Mucosa of descending colon (tissue), 3 donors: ENCODE results near the gene CDC42EP5. TPM values are rescaled to one million over a fixed set of nuclear protein-coding genes. Genes with fewer than 3 reads are reported as not detected.
"Not testable (repeated sequence)": the region's sequence is repeated elsewhere in the genome, so short reads cannot be mapped to it uniquely, and the experiment has no call there.

Experiments
- ATAC-seq: fragments of 200-7000 bp; cut with Tn5 transposase; one replicate; pipeline ENCODE4 v1.9.1; 2020; ENCODE audit warnings: mild to moderate bottlenecking, moderate library complexity
- DNase-seq, 3 donors: peaks; one replicate each; pipeline ENCODE4 v3.0.0-alpha.2; 2020
- H3K36me3 ChIP-seq: fragments of 200-600 bp; one replicate; pipeline ENCODE4 v1.8.0; 2021; ENCODE audit warnings: low read depth, mild to moderate bottlenecking
- H3K4me1 ChIP-seq: fragments of 200-600 bp; one replicate; pipeline ENCODE4 v1.8.0; 2021; ENCODE audit warnings: low read depth, mild to moderate bottlenecking
- H3K4me3 ChIP-seq: fragments of 200-600 bp; one replicate; pipeline ENCODE4 v1.8.0; 2021; ENCODE audit warnings: mild to moderate bottlenecking
- H3K9me3 ChIP-seq: fragments of 200-600 bp; one replicate; pipeline ENCODE4 v1.8.0; 2021; ENCODE audit warnings: mild to moderate bottlenecking
- intact Hi-C, 2 donors: fragments of 100-400 bp; cut with DNase I in 1 of 2; cut with micrococcal nuclease in 1 of 2; formaldehyde crosslinking; loops; one replicate each; pipeline versions ENCODE4 v1.11.0 to v1.11.1; 2022; cut with DNase I, micrococcal nuclease
- total RNA-seq, 3 donors: library from RNA; stranded (reverse); fragmentation: NEBNext Ultra II Directional in 2 of 3; extraction: Animal tissue kit (Norgen Biotek cat#: 25700) in 2 of 3; gene quantifications; one replicate each; pipeline versions ENCODE4 v1.2.1 to v1.2.4, GENCODE V29; 2021 to 2023
- TF ChIP-seq, protein P1 (sequence below): fragments of 200-600 bp; IDR thresholded peaks from one replicate; pipeline ENCODE4 v1.8.0; 2022; ENCODE audit warnings: antibody characterized with exemption, mild to moderate bottlenecking
- donor health status: DM: no; HTN: no; CAD: no; lungs with moderate emphysema.
- donor health status: DM: no; HTN: no; CAD: no.
- donor health status: DM: no; HTN: yes; CAD: no.

CDC42EP5 gene
- total RNA-seq, 3 donors from 2014 or later: 130 to 446 (median 319) TPM

DNA sequence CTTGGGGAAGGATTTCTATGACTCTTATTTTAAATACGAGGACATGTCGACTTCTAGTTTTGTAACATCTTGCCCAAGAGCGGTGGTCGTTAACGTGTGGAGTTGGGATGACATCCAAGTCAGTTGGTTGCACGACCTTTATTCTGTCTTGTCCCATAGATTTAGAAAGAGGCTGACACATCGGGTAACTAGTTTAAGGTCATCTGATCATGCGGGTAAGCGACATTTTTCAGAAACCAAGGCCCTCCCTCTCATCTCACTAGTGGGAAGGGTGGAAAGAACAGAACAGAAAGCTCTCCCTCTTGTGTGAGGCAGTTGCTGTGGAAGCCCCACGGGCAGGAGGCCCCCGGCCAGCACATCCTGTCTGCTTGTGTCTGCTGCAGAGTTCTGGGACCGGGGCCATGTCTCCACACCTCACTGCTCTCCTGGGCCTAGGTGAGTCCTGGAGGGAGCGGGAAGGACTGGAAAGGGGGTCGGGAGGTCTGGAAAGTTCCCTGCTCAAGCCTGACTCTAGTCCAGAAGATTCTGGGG is 29.5 kb upstream of the CDC42EP5 start, which contains the start of gene LAIR2:
TSS of gene LAIR2 (plus strand) at position 314 of the 531 bp plus-strand sequence. CDS start at position 402, 88 bp downstream.
- Histone ChIP-seq H3K4me3 (no peak within 1 kb of the TSS), H3K4me1 (no peaks in the 10 kb centered on the region), H3K36me3 (no peaks in the 10 kb centered on the region), H3K9me3 (no peaks in the 10 kb centered on the region)
- DNase-seq (no peak), ATAC-seq (no peak)
- TF ChIP-seq, protein P1, sequence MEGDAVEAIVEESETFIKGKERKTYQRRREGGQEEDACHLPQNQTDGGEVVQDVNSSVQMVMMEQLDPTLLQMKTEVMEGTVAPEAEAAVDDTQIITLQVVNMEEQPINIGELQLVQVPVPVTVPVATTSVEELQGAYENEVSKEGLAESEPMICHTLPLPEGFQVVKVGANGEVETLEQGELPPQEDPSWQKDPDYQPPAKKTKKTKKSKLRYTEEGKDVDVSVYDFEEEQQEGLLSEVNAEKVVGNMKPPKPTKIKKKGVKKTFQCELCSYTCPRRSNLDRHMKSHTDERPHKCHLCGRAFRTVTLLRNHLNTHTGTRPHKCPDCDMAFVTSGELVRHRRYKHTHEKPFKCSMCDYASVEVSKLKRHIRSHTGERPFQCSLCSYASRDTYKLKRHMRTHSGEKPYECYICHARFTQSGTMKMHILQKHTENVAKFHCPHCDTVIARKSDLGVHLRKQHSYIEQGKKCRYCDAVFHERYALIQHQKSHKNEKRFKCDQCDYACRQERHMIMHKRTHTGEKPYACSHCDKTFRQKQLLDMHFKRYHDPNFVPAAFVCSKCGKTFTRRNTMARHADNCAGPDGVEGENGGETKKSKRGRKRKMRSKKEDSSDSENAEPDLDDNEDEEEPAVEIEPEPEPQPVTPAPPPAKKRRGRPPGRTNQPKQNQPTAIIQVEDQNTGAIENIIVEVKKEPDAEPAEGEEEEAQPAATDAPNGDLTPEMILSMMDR: no peak
- intact Hi-C loops: no loop called here

DNA sequence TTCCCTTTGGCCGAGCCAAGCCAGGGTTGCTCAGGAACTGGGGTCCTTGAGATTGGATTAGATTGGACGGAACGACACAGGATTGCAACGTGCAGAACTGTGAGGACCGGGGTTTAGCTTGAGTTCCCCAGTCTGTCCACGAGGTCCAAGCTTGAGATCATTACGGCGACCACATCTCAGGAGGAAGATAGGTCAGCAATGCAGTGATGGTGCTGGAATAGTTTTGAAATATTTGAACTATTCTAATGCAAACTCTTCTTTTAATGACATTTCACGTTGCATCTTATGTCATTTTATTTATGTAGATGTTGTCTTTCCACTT is 25.3 kb upstream of the CDC42EP5 start:
- DNase-seq, ATAC-seq, H3K36me3 ChIP-seq, H3K4me3 ChIP-seq, H3K4me1 ChIP-seq, intact Hi-C loops, H3K9me3 ChIP-seq: not testable (repeated sequence)

DNA sequence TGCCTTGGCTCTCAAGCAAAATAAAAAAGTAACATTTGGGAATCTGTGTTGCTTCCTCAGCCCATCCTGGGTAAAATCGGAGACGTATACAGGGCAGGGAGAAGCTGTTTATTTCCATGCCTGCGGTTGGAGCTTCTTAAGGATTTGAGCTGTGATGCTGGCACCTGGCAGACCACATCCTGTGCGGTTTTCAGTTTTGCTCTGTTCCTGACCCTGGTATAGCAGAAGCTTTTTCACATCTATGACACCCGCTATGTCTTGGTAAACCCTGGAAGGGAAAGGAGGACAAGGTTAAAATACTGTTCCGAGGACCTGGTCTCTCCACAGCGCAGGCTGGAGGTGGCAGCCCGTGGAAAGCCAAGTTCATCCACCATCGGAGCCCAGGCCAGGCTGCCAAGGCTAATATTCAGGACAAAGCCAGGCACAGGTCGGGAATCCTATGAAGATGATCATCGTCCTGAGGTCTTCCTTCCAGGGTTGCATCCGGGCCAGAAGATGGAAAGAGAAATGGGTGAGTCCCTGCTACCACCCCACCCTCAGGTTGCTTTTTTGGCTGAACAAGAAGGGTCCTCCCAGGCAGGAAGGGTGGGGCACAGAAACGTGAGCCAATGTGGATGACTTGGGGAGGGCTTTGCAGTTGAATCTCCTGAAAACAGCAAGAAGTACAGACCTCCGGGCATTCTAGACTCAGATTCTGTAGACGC is 24.8 kb upstream of the CDC42EP5 start:
- H3K36me3 ChIP-seq, H3K4me1 ChIP-seq, H3K4me3 ChIP-seq, intact Hi-C loops, DNase-seq, H3K9me3 ChIP-seq: not testable (repeated sequence)
- peak; percentile 40 for ATAC-seq

DNA sequence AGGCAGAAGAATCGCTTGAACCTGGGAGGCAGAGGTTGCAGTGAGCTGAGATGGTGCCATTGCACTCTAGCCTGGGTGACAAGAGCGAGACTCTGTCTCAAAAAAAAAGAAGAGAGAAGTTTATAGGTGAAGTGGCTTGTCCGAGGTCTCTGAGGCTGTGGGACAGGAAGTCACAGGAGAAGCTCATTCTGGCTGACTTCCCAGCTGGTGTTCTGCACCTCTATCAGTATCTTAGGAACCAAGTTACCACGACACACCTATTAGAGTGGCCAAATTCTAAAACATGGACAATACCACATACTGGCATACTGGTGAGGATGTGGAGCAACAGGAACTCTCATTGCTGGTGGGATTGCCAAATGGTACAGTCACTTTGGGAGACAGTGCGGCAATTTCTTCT is 22.2 kb upstream of the CDC42EP5 start:
- intact Hi-C loops: not testable (repeated sequence)

DNA sequence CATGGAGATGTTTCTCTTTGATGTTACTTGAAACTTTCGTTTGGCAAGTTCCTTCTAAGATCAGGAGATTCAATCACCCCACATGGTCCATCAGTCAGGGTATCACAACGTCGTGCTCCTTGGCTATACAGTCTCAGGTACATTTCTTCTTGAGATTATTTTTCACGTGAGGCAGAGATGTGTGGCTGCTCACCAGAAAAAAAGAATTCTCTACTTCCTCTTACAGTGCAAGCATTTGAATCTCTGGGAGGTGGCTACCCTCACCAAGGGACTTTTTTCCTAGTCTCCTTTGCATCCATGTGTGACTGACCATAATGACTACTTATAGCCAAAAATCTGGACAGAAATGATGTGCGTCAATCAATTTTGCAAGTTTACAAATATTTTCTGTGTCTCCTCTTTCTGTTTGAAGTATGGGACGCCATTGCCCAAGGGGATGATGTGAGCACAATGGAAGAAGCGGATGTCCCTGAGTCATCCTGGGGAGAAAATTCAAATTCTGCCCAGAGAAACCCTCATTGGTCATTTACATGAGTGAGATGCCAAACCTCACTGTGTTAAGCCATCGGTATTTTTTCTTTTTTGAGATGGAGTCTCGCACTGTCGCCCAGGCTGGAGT is 21.0 kb upstream of the CDC42EP5 start:
- no peaks in the 10 kb centered on the region for H3K9me3 ChIP-seq
- ATAC-seq (no peak), DNase-seq (no peak)
- TF ChIP-seq, protein P1: no peak
- intact Hi-C loops: no loop called here
- no peaks in the 10 kb centered on the region for H3K4me1 ChIP-seq
- H3K4me3 ChIP-seq: no peak overlapping the region
- H3K36me3 ChIP-seq: no peaks in the 10 kb centered on the region

More for the DNA sequence above, 22.2 kb upstream of the CDC42EP5 start:
- DNase-seq, H3K9me3 ChIP-seq, H3K4me1 ChIP-seq, H3K4me3 ChIP-seq, ATAC-seq, H3K36me3 ChIP-seq: not testable (repeated sequence)

DNA sequence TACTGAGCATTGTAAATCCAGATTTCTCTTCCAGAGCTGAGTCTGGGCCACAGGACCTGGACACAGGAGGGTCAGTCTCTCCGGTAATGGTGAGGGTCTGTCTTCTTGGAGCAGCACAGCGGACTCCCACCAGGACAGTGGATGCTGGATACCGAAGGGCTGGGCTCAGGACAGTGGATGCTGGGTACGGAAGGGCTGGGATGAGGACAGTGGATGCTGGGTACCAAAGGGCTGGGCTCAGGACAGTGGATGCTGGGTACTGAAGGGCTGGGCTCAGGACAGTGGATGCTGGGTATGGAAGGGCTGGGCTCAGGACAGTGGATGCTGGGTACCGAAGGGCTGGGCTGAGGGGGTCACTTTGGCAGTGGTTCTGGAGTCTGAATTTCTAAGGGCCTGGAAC is 20.0 kb upstream of the CDC42EP5 start:
- DNase-seq, H3K9me3 ChIP-seq, intact Hi-C loops, H3K4me3 ChIP-seq, ATAC-seq, H3K4me1 ChIP-seq, H3K36me3 ChIP-seq: not testable (repeated sequence)

DNA sequence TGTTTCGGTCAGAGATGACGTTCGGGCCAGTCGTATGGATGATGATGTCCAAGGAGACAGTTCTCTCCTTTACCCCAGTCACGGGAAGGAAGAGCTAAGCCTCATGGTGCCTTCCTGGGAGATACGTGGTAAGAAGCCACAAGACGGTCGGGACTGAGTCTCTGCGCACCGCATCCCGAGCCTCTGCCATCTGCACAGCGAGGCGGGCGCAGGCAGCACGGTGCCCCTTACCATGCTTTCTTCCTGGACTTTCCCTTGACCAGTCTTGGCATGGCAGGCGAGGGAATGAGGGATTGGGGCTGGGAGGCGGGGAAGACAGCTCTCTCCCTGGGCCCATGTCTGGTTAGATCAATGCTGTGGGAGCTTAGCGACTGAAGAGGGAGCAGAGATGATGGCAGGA is 19.5 kb upstream of the CDC42EP5 start:
- TF ChIP-seq, protein P1: no peak
- Histone ChIP-seq H3K36me3 (no peaks in the 10 kb centered on the region), H3K9me3 (no peaks in the 10 kb centered on the region), H3K4me1 (no peaks in the 10 kb centered on the region), H3K4me3 (no peak overlapping the region)
- ATAC-seq (no peak), DNase-seq (no peak)
- intact Hi-C loops: no loop called here
